ENCODE data around the gene SCO1. TPM values are rescaled to one million over a fixed set of nuclear protein-coding genes. Genes with fewer than 3 reads are reported as not detected.

The SCO1 gene
- total and polyA plus RNA-seq, 2 donors from 2014 or later: 27.0 to 34.9 TPM

- Histone ChIP-seq H3K36me3 (ENCODE audit: control insufficient read depth in 2 of 3, insufficient read depth in 3 of 3, low read length in 3 of 3) (peaks cover 0 to 7% (median 0%) of the 10 kb centered on the region in 3 donors), H3K4me1 (ENCODE audit: control insufficient read depth in 2 of 3, insufficient read depth in 2 of 3, low read depth in 1 of 3, low read length in 3 of 3) (no peaks in the 10 kb centered on the region), H3K9ac (ENCODE audit: low read length in 3 of 3) (no peak overlapping the region), H3K4me3 (ENCODE audit: low read length in 3 of 3) (no peak overlapping the region), H3K27ac (ENCODE audit: low read depth in 2 of 2, low read length in 2 of 2) (no peak overlapping the region), H3K9me3 (ENCODE audit: control insufficient read depth in 2 of 3, insufficient read depth in 1 of 3, low read length in 3 of 3) (no peaks in the 10 kb centered on the region), H3K27me3 (ENCODE audit: control insufficient read depth, insufficient read depth, low read length) (no peaks in the 10 kb centered on the region)
- intact Hi-C loops (cut with DNase I): no loop called here
- TF ChIP-seq CTCF (IDR thresholded peaks at IDR 0.05; ENCODE audit: borderline replicate concordance, extremely low read depth, insufficient read depth): peak; percentile 88
- FAIRE-seq (no peak), DNase-seq (peak; percentile 53 to 91 (median 81))
These were observed 50.8 kb downstream of the SCO1 start for GRCh38 chr17:10646392-10646990.

DNA sequence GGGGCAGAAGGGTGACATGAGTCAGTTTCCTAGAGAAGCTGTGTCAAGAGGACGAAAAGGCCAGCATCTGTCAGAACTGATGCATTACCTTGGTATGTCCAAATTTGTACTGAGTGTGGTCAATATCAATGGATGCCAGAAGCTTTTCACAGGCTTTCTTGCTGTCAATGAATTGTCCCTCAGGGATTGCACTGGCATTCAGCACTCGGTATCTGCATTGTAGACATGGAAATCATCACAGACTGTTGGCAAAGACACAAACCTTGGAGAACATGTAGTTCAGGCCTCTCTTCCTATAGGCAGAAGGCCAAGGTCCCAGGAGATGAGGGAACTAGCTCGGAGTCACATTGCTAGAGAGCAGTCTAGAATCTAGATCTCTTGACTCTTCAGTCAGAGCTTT, 56.9 kb downstream of the SCO1 start:
- intact Hi-C loops (cut with DNase I): no loop called here
- Histone ChIP-seq H3K4me1 (ENCODE audit: control insufficient read depth in 2 of 3, insufficient read depth in 2 of 3, low read depth in 1 of 3, low read length in 3 of 3) (no peaks in the 10 kb centered on the region), H3K4me3 (ENCODE audit: low read length in 3 of 3) (no peak overlapping the region), H3K9me3 (ENCODE audit: control insufficient read depth in 2 of 3, insufficient read depth in 1 of 3, low read length in 3 of 3) (no peaks in the 10 kb centered on the region), H3K27me3 (ENCODE audit: control insufficient read depth, insufficient read depth, low read length) (no peaks in the 10 kb centered on the region), H3K27ac (ENCODE audit: low read depth in 2 of 2, low read length in 2 of 2) (no peak overlapping the region), H3K9ac (ENCODE audit: low read length in 3 of 3) (no peak overlapping the region), H3K36me3 (ENCODE audit: control insufficient read depth in 2 of 3, insufficient read depth in 3 of 3, low read length in 3 of 3) (peaks cover 0 to 16% (median 4%) of the 10 kb centered on the region in 3 donors)
- no peak for TF ChIP-seq CTCF (IDR thresholded peaks at IDR 0.05; ENCODE audit: borderline replicate concordance, extremely low read depth, insufficient read depth)
- no peak for FAIRE-seq
- no peak for DNase-seq

DNA sequence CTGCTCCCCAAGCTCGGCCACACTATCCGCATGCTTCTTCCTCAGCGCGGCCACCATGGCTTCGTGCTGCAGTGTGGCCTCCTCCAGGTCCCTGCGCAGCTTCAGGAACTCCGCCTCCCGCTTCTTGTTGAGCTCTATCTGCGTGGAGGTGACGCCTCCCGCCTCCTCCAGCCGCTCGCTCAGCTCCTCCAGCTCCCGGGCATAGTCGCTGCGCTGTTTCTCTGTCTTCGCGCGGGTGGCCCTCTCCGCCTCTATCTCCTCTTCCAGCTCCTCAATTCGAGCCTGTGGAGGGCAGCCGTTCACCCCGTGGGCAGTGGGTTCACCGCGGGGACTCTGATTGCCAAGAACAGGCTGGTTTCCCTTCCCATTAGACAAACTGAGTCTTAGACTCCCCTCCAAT, 59.2 kb downstream of the SCO1 start:
- Histone ChIP-seq H3K27ac (ENCODE audit: low read depth in 2 of 2, low read length in 2 of 2) (no peak overlapping the region), H3K4me1 (ENCODE audit: control insufficient read depth in 2 of 3, insufficient read depth in 2 of 3, low read depth in 1 of 3, low read length in 3 of 3) (no peaks in the 10 kb centered on the region), H3K36me3 (ENCODE audit: control insufficient read depth in 2 of 3, insufficient read depth in 3 of 3, low read length in 3 of 3) (peaks cover 0 to 16% (median 6%) of the 10 kb centered on the region in 3 donors), H3K9ac (ENCODE audit: low read length in 3 of 3) (no peak overlapping the region), H3K4me3 (ENCODE audit: low read length in 3 of 3) (no peak overlapping the region), H3K9me3 (ENCODE audit: control insufficient read depth in 2 of 3, insufficient read depth in 1 of 3, low read length in 3 of 3) (no peaks in the 10 kb centered on the region), H3K27me3 (ENCODE audit: control insufficient read depth, insufficient read depth, low read length) (no peaks in the 10 kb centered on the region)
- intact Hi-C loops (cut with DNase I): no loop called here
- FAIRE-seq (no peak), DNase-seq (no peak)
- no peak for TF ChIP-seq CTCF (IDR thresholded peaks at IDR 0.05; ENCODE audit: borderline replicate concordance, extremely low read depth, insufficient read depth)

DNA sequence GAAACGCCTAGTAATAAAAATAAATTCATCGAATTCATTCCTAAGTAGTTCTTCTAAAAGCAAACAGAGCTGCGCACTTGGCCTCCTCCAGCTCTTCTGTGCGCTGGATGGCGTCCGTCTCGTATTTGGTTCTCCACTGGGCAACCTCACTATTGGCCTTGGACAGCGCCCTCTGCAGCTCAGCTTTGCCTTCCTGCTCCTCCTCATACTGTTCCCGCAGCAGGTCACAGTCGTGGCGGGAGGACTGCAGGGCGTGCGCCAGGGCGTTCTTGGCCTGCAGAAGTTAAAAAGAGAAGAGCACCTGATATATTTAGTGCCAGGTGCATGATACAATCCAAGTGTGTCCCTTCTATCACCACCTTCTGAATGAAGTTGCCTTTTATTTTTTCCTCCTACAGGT, 62.0 kb downstream of the SCO1 start:
- TF ChIP-seq CTCF (IDR thresholded peaks at IDR 0.05; ENCODE audit: borderline replicate concordance, extremely low read depth, insufficient read depth): no peak
- no peaks in the 10 kb centered on the region for H3K9me3 ChIP-seq (ENCODE audit: control insufficient read depth in 2 of 3, insufficient read depth in 1 of 3, low read length in 3 of 3)
- no peaks in the 10 kb centered on the region for H3K27me3 ChIP-seq (ENCODE audit: control insufficient read depth, insufficient read depth, low read length)
- no peak overlapping the region for H3K9ac ChIP-seq (ENCODE audit: low read length in 3 of 3)
- intact Hi-C loops (cut with DNase I): no loop called here
- peaks cover 0 to 10% (median 6%) of the 10 kb centered on the region in 3 donors for H3K36me3 ChIP-seq (ENCODE audit: control insufficient read depth in 2 of 3, insufficient read depth in 3 of 3, low read length in 3 of 3)
- no peak overlapping the region for H3K4me3 ChIP-seq (ENCODE audit: low read length in 3 of 3)
- no peak for DNase-seq
- no peak overlapping the region for H3K27ac ChIP-seq (ENCODE audit: low read depth in 2 of 2, low read length in 2 of 2)
- no peaks in the 10 kb centered on the region for H3K4me1 ChIP-seq (ENCODE audit: control insufficient read depth in 2 of 3, insufficient read depth in 2 of 3, low read depth in 1 of 3, low read length in 3 of 3)
- no peak for FAIRE-seq

Measured in kidney (tissue), 14 donors.